HG03095 (cell line): Measurements from ENCODE around the gene TTLL13.

Experiments
- ATAC-seq: cut with Tn5 transposase; IDR thresholded peaks from one replicate; pipeline ENCODE4 v1.9.1; 2021; ENCODE audit warnings: moderate library complexity; ENCODE audit not compliant: unreplicated experiment

The TTLL13 gene

GRCh38 chr15:90213818-90214204 lies 35.5 kb upstream of the TTLL13 start:
- ATAC-seq: no peak

- no peak for ATAC-seq
These were observed 34.7 kb upstream of the TTLL13 start for GRCh38 chr15:90214553-90215196.

- no peak for ATAC-seq
These were observed 31.5 kb upstream of the TTLL13 start for GRCh38 chr15:90217671-90218394.

- ATAC-seq: no peak
These were observed 29.8 kb upstream of the TTLL13 start for GRCh38 chr15:90219421-90220141.

- no peak for ATAC-seq
These were observed 28.0 kb upstream of the TTLL13 start for GRCh38 chr15:90221246-90221900.

GRCh38 chr15:90222547-90222946 lies 26.8 kb upstream of the TTLL13 start:
- no peak for ATAC-seq

GRCh38 chr15:90223441-90224165 lies 25.8 kb upstream of the TTLL13 start:
- ATAC-seq: no peak

- ATAC-seq: no peak
These were observed 24.3 kb upstream of the TTLL13 start for GRCh38 chr15:90225047-90225446.

- no peak for ATAC-seq
These were observed 23.7 kb upstream of the TTLL13 start for GRCh38 chr15:90225504-90226234.

GRCh38 chr15:90227336-90227735 lies 22.0 kb upstream of the TTLL13 start:
- no peak for ATAC-seq

GRCh38 chr15:90227816-90228772 lies 21.3 kb upstream of the TTLL13 start:
- no peak for ATAC-seq

GRCh38 chr15:90228960-90229359 lies 20.4 kb upstream of the TTLL13 start:
- no peak for ATAC-seq

- no peak for ATAC-seq
These were observed 19.3 kb upstream of the TTLL13 start for GRCh38 chr15:90230071-90230494.

- no peak for ATAC-seq
These were observed 18.7 kb upstream of the TTLL13 start for GRCh38 chr15:90230610-90231009.

GRCh38 chr15:90231028-90232017 lies 18.0 kb upstream of the TTLL13 start:
- ATAC-seq: no peak

- no peak for ATAC-seq
These were observed 17.2 kb upstream of the TTLL13 start for GRCh38 chr15:90232196-90232595.

GRCh38 chr15:90232941-90233386 lies 16.4 kb upstream of the TTLL13 start:
- no peak for ATAC-seq
